Activated effector memory CD4-positive, alpha-beta T cell treated with anti-CD3 and anti-CD28 coated beads, Interleukin-2, amount 50 U/mL, for 16 hours (primary cell): ENCODE measurements around the gene TSPAN15.

ENCODE experiments used
- DNase-seq: peaks from one replicate; pipeline ENCODE4 v3.0.0-alpha.2; 2020

The TSPAN15 gene

DNA sequence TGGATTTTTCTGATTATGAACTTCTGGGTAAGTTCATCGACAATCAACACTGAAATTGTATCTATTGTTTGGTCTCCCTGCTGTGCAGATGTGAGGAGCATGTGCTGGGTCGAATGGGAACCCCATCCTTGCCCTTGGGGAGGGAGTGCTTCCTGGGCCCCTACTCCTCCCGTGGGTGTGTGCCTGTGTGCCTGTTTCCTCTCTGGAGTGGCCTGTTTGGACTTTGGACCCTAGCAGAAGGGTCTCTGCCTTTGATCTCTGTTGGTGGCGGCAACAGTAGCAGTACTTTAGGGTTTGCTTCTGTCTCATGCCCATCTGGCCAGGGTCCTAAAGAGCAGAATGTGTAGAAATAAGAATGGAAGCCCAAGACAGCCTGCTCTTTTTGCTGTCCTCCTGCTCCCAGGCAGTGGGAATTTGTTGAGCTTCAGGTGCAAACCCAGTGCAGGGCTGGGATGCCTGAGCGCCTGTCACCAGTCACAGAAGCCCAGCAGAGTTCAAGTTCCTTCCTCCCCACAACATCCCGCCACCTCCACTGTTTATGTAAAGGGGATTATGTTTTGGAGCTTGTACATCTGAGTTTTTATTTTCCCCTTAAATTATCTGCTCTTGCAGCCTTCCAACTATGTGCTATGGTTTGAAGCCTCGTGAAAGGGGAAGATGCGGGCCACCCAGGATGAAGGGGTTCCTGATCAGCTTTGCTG lies 33.1 kb upstream of the TSPAN15 start:
- no peak for DNase-seq

DNA sequence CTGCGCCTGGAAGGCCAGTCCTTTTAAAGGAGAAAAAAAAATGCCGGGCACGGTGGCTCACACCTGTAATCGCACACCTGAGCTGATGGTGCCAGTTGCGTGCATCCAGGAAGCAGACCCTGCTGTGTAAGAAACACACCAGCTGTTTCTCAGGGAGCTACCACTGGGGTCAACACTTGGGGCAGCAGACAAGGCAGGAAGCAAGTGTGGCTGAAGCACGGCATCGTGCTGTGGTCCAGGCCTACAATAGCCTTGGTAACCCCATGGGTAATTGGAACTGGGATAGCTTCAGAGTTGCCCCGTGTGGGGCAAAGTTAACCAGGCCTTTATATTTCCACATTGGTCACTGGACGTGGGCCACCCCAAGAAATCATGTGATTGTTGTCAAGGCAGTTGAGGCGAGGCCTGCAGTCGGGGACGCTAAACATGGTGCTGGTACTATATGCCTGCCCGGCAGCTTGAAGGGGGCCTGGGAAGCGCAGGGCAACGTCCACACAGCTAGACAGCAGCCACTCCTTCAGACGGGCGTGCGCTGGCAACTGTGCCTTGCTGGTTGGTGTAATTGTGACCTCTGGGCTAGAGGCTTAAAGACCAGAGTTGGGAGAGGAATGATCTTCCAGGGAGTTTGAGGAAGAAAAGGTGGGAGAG lies 32.0 kb upstream of the TSPAN15 start:
- no peak for DNase-seq

DNA sequence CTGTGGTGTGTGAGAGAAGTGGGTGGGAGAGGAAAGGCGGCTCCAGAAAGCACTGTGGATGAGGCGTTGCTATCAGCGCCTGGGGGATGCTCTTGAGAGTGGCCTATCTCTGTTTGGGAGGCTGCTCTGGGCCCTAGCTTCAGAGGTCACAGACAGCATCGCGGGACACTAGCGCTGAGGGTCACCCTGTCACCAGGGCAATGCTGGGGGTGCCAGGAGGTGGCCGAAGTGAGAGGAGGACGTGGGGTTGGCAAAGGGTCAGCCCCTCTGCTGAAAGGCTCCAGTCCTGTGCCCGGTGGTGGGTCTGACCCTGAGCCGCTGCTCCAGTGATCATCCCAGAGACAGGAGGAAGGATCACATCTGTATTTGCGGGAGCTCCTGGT lies 31.5 kb upstream of the TSPAN15 start:
- DNase-seq, result no peak

DNA sequence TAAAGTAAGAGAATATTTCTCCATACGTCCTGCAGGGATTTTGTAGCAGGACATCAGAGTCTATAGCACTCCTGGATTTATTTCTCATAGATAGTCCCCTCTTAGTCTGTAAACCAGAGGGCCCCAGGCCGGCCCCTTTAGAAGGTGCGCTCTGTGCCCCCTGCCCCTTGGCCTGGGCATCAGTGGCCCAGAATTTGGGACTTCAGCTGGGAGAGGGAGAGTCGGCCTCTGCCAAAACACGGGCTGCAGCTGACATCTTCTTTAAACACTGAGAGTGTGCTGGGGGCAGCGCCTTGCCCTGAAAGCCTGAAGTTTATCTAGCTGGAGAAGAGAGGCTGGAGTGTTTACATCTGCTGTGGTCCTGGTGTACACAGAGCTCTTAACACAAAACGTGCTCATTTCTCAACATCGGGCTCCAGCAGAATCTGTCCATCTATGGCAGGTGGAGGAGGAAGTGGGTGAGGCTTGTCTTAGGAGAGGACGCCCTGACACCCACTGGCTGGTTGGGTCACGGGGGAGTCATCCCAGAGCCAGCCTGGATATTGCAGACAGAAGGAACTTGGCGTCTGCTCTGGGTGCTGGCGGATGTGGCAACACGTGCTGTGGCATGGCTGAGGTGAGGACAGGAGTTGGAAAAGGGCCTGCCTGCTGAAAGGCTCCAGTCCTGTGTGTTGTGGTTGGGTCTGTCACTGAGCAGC lies 29.5 kb upstream of the TSPAN15 start:
- DNase-seq, result no peak

DNA sequence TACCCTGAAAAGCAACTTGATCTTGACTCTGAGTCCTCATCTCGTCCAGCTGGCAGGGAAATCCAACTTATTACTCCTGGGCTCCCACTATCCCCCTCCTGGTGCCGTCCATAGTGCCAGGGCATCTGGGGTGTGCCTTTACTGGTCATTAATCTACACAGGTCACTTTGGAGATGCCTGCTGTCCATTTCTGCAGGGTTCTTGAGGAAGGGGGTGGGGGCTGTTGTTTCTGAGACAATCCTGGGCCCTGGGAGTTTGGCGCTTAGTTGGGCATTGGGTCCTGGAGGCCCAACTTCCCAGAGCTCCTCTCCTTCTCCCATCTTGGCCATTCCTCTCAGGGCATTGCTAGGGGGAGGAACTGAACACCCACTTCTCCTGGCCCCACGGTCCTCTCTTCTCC lies 28.6 kb upstream of the TSPAN15 start:
- DNase-seq, result no peak

DNA sequence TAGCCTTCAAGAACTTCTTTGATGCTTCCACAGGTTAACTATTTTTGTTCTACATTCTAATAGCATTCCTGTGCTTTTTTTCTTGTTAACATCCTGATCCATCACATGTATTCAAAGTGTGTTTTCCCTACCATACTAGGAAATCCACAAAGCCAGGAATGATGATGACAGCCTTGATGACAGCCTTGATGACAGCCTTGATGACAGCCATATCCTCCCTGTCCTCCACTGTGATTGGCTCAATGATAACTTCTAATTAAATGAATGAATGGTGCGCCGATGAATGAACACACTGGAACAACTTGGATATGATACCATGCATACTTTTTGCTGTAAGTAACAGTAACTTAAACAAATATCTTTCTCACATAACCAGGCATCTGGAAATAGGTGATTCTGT lies 26.2 kb upstream of the TSPAN15 start:
- no peak for DNase-seq

DNA sequence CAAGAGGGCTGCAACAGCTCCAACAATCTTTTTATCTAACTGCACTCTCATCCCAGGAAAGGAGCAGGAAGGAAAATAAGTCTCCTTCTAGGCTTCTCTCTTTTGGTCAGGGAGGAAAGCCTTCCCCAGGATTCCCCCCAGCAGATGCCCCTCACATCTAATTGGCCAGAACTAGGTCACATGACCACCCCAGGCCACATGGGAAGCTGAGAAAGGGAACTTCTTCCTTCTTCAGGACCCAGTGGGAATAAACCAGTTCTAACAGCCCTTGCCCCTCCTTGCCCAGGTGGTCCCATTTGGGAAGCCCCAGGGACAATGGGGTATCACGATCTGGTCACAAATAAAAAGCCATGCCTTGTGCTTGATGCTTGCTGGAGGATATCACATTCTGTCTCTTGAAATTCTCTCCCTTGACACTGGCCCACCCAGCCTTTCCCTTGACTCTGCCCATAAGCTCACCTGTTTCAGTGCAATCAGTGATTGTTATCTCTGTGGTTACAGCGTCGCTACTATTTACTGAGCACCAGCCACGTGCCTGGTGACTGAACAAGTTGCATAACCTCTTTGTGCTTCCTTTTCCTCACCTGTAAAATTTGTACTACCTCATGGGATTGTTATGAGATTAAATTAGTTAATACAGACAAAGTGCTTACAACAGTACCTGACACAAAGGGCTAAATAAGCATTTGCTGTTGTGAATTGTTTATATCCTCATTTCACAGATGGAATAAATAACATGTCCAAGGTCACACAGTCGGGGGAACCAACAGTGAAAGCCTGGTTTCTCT lies 25.6 kb upstream of the TSPAN15 start:
- DNase-seq, result peak; percentile 76

DNA sequence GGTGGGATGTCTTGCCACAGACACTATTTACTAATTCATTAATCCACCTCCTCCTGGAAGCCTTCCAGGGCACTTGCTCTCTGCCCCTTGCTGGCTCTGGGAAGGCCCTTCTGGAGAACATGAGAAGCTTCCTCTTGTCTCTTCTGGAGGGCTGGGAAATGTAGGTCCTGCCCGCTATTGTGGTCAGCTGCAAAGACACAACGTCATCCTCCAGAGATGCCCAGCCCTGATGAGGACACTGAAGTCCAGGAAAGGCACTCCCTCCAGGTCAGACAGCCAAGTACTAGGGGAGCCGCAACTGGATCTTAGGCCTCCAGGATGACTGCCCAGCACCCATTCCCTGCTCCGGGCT lies 24.9 kb upstream of the TSPAN15 start:
- DNase-seq, result no peak

DNA sequence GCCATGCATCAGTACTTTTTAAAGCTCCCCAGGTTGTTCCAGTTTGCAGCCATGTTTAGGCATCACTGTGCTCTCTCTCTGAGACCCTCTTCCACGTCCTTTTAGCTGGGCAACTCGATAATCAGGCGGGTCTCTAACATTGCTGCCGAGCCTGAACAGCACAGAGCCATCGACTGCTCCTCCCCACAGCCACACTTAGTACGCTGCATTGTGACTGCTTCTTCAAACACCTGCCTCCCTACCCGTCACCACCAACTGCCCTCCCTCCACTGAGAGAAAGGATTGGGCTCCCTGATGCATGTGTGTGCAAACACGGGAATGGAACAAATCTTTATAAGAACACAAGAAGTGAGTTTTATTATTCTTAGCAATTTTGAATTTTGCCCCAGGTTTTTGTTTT lies 23.1 kb upstream of the TSPAN15 start:
- no peak for DNase-seq

DNA sequence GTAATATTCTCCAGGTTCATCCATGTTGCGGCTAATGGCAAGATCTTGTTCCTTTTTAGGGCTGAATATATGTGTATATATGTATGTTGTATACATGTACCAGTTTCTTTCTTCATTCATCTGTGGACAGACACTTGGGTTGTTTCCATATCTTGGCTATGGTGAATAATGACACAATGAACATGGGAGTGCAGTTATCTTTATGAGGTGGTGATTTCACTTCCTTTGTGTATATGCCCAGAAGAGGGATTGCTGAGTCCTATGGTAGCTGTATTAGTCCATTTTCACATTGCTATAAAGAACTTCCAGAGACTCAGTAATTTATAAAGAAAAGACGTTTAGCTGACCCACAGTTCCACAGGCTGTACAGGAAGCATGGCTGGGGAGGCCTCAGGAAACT lies 17.1 kb upstream of the TSPAN15 start:
- DNase-seq, result no peak

DNA sequence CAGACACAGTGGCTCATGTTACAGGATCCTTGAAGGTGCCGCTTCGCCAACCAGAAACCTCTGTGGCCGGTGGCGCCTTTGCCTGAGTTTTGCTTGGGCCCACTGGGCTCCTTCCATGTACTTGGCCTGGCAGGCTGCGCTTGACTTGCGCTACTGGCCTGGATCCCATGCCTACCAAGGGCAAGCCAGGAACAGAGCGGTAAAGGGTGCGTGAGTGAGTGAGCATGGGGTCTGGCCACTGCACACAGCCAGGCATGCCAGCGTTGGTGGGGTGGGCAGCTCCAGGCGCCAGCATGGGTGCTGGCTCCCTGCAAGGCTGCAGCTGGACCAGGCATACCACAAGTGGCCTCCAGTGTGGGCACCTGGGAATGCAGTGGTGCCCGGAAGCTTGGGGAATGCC lies 16.3 kb upstream of the TSPAN15 start:
- no peak for DNase-seq

DNA sequence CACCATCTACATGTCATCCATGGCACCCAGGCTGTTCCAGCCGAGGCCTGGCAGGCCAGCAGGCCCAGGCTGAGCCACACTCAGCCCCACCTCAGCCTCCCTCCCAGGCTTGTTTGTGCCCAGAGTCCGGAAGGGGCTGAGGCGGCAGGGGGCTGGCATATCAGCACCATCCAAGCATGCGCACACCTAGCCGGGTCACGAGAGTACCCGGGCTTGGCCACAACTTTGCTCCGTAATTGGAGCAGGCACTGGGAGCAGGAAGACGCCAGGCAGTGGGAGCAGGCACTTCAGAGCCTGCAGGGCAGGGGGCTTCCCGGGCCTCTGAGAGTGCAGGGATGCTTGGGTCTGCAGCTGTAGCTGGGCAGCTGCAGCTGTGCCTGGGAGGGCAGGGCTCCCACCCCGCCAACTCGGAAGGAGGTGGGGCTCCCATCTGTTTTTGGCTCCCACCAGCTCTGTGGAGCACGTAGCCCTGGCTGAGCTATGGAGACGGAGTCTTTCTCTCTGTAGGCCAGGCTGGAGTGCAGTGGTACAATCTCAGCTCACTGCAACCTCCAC lies 15.2 kb upstream of the TSPAN15 start:
- DNase-seq, result no peak

DNA sequence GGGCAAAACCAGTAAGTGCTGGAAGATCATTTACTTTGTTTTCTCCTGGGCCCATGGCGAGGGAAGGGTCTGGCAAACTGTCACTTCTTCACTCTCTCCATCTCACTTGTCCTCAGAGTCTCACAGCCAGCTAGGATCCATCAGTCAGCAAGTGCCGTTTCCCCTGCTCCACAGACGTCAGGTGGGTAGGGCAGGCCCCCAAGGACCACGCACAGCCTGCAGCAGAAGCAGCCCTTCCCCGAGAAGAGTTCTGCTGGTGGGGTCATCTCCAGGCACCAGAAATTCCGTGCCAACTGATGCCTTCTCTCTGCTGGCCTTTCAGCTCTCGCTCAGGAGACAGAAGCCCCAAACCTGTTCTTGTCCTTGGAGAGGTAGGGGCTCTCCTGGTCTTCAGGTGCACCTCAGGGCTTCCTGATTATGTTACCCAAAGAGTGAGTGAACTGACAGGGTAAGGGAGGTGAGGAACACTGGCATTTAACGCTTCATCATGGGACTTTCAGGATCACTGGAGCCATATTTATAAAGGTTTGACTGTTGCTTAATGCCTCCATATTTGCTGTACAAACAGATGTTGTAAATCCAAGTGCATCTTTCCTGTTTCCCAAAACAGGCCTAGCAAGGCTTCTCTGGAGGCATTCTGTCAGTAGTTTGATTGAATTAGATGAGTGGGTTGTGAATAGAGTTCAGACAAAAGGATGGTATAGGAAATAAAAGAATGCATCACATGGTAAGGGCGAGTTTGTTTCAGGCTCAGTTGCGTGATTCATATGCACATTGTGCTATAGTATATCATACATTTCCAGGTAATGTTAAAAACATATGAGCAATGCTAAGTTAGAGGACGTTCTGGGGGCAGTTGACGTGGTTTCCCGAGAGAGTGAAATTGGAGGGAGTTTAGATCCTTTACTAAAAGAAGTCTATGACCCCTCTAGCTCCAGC lies 13.7 kb upstream of the TSPAN15 start:
- DNase-seq, result no peak

DNA sequence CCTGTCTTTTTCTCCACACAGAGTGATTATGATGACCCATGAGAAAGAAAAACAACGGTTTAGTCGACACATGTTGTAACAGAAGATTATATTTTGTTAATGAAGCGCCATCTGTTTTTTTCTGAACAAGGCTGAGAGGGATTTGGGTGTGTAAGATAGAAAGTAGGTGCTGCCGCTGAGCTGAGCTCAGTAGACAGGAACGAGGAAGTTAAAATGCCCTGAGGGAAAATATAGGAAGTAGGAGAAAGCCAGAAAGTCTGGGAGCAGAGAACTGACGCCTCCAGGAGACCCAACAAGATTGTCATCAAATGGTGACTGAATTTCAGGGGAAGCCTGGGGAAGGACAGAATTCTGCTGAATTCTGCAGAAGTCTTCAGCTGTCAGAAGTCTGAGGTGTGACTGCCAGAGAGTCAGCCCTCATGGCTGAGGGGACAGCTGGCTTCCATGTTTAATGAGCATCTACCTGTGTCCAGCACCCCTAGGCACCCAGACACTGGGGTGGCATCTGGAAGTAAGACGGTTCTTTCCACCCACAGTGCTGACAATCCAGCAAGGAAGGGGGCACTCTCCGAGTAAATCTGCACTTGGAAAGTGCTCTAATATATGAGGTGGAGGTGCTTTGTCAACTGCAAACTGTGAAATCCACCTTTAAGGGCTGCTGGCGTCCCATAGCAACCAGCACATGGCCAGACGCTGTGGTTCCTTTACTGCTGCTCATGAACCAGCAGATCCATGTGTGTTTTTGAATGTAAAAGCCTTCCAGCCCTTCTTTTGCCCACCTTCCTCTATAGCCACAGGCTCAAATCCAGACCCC lies 12.5 kb upstream of the TSPAN15 start:
- no peak for DNase-seq

DNA sequence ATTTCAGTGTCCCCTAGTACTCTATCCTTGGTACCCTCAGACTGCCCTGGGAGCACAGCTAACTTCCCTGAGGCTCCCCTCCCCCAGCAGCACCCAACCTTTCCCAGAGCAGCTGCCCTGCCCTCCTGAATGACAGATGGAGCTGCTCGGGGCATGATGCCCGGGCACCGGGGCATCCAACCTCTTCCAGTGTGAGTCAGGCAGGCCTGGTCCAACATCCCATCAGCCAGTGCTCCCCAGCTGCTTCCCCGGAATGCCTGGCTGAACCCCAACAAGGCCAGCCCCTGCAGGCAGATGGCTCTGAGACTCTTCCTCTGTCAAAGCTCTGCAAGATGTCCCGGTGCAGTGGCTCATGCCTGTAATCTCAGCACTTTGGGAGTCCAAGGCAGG lies 11.9 kb upstream of the TSPAN15 start:
- no peak for DNase-seq

DNA sequence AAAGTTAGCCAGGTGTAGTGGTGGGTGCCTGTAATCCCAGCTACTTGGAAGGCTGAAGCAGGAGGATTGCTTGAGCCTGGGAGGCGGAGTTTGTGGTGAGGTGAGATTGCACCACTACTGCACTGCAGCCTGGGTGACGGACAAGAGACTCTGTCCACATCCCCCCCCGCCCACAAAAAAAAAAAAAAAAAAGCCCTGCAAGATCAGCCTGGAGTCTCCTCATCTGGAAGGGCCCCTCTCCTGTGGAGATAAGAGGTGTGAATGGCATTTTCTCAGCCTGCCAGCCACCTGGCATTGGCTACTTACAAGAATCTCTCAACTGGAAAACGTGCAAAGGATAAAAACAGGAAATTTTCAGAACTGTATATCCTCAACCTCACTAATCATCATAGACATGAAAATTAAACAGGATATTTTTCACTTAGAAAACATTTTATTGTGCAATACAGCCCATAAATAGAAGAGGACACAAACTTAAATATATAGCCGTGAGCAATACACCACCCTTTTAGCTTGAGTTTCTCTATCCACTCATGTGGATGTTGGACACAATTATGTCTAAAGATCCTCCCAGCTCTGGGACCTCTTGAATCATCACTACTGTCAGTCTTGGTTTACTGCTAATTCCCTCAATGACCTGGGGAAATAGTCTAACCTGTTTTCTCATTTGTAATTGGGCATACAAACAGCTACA lies 11.3 kb upstream of the TSPAN15 start:
- DNase-seq, result no peak

DNA sequence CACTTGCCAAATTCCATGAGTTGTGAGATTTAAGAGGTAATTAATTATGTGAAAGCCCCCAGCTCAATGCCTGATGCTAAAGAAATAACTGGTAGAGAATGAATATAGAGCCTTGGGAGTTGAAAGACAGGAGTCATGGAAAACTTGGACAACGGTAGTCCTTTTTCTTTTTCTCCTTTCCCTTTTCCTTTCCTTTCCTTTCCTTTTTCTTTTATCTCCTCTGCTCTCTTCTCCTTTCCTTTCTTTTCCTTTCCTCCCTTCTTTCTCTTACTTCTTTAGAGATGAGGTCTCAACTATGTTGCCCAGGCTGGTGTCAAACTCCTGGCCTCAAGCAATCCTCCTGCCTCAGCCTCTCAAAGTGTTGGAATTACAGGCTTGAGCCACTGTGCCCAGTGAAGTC lies 7.9 kb upstream of the TSPAN15 start:
- DNase-seq, result no peak

DNA sequence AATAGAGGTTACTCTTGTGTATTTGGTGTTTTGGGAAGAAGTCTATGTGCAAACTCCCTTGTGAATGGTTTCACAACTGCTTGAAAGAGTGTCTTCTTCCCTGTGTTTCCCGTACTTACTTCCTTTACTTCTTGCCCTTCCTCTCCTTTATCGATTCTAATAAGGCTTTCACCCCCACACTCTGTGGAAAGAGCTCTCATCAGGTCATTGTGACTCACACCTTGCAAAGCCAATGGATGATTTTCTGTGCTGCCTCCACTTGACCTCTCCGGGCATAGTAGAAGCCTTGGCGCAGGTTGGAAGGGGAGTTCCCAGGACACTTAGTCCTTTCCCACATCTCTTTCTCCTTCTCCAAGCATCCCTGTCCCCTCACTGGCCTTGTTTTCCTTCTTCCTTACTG lies 6.2 kb upstream of the TSPAN15 start:
- no peak for DNase-seq

DNA sequence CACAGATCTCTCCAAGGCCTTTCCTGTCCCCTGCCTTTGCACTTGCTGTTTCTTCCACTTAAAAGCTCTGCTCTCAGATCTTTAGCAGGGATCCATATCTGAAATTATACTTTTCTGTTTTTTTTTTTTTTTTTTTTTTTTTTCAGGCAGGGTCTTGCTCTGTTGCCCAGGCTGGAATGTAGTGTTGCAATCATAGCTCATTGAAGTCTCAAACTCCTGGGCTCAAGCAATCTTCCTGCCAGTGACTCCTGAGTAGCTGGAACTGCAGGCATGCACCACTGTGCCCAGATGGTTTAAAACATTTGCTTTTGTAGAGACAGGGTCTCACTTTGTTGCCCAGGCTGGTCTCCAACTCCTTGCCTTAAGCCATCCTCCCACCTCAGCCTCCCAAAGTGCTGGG lies 5.0 kb upstream of the TSPAN15 start:
- no peak for DNase-seq

DNA sequence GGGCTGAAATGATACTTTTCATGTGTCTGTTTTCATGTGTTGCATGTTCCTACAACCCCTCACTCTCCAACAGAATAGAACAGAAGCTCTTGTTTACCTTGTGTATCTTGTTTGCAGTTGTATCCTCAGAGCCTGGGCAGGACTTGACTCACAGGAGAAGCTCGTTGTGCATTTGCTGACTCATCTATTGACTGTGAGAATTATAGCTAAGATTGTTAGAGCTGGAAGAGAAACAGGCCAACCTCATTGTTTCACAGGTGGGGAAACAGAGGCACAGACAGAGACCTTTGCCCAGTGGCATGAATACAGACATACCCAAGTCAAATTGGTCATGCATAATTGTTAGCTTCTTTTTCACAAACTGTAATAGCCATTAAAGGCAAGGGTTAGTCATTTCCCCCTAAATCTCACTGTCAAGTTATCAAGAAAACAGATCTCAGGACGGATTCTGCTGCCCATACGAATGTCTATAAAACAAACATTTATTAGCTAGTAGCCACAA lies 4.6 kb upstream of the TSPAN15 start:
- no peak for DNase-seq

DNA sequence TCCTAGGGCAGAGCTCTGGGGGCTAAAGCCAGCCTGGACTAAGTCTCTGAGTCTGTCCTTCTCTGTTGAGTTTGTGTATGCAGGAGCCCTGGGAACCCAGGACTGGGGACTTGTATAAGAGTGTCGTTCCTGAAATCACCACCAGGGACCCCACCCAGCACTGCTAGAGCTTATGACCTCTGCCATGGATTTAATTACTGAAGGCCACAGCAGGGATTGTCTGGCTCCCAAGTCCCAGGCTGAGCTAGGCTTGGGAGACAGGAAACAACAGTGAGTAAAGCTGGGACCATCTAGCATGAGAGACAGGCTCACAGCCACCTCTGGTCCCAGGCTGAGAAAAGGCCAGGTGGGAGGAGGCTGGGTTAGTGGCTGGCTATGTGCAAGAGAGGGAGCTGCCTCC lies 1.4 kb upstream of the TSPAN15 start:
- DNase-seq, result peak; percentile 77
